NCI-H774 (cell line): ENCODE results near the gene RHO.

Experiments
- DNase-seq: peaks from one replicate; lab custom pipeline; 2025; lab: John Stamatoyannopoulos, UW

Gene RHO

GRCh38 chr3:129579991-129580390 lies 51.6 kb downstream of the RHO start:
- no peak for DNase-seq

- no peak for DNase-seq
Observed at GRCh38 chr3:129581623-129582022, 53.2 kb downstream of the RHO start.

GRCh38 chr3:129582799-129583198 lies 54.4 kb downstream of the RHO start:
- no peak for DNase-seq

GRCh38 chr3:129583289-129583688 lies 54.9 kb downstream of the RHO start:
- no peak for DNase-seq

- no peak for DNase-seq
Observed at GRCh38 chr3:129584631-129585030, 56.2 kb downstream of the RHO start.
